Stimulated activated CD4-positive, alpha-beta T cell treated with anti-CD3 and anti-CD28 coated beads, Interleukin-15, amount 100 ng/mL, for 1 hour (primary cell): ENCODE results near the gene CRYAA.
"Not testable (repeated sequence)": the region's sequence is repeated elsewhere in the genome, so short reads cannot be mapped to it uniquely, and the experiment has no call there.

Source experiments
- DNase-seq, 2 donors: peaks; one replicate each; pipeline ENCODE4 v3.0.0-alpha.2; 2020; ENCODE audit warnings: low read depth in 1 of 2, low spot score in 1 of 2

Gene CRYAA

DNA sequence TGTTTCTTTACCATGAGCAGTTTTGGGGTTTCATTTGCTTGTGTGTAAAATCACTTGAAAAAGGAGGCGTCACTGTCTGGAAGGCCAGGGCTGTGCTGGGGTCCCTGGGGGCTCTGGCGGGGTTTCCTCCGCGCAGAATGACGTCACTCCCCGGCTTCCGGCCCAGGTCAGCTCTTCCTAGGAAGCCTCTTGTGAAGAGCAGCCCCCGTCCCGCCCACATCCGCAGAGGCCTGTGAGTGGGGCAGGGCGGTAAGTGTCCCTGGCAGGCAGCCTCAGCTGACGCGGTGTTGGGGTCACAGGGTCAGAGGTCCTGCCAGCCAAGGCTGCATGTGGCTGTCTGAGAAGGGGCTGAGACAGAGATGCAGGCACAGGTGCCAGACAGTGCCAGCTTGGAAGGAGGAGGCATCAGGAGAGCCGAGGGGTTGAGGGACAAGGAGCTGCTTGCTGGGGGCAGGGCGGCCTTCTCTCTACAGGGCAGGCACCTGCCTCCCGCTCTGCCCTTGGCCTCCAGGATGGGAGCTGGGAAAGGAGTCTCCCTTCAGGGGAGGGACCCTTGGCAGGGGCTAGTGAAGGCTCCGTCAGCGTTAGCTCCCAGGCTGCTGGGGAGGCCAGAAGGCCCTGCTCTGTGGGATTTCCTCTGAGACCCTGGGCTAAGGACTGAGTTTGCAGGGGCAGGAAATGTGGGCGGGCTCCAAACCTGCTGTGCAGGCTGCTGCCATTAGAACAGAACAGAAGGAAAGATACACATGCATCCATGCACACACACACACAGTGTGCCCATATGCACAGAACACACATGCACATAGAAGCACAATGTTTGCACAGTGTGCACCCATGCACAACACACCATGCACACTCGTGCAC lies 8.5 kb downstream of the CRYAA start:
- DNase-seq = not testable (repeated sequence)

GRCh38 chr21:43178175-43178826 lies 9.5 kb downstream of the CRYAA start:
- not testable (repeated sequence) for DNase-seq

- DNase-seq = not testable (repeated sequence)
These were observed 12.2 kb downstream of the CRYAA start for GRCh38 chr21:43181033-43181432.

DNA sequence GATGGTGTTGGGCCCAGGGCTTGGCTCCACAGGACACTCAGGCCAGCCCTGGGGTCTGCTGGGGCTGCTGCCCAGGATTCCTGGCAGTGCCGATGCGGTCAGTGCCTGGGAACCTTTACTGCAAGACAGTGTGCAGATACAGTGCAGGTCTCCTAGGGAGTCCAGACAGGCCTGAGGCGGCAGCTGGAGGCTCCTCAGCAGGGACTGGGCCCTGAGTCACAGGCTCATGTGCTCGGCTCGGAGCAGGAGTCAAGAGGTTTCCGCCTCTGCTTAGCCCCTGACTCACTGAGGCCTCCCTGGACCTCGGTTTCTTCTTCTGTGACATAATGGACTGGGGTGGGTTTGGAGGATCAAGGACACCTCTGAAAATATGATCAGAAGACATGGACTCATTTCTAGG lies 18.5 kb downstream of the CRYAA start:
- DNase-seq = not testable (repeated sequence)

GRCh38 chr21:43187715-43188114 lies 18.9 kb downstream of the CRYAA start:
- no peak for DNase-seq

DNA sequence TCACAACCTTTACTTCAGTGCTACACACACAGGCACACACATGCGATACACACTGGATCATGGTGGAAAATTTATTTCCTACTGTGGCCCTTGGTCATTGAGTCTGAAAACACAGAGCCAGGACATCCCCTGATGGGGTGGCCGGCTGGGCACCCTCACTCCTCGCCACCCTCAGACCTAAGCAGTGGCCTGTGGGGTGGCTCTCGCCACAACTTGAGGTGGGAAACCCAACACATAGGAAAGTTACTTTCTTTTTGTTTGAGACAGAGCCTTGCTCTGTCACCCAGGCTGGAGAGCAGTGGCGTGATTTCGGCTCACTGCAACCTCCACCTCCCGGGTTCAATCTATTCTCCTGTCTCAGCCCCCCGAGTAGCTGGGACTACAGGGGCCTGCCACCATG lies 19.4 kb downstream of the CRYAA start:
- DNase-seq = no peak

GRCh38 chr21:43188592-43189210 lies 19.9 kb downstream of the CRYAA start:
- DNase-seq = no peak

DNA sequence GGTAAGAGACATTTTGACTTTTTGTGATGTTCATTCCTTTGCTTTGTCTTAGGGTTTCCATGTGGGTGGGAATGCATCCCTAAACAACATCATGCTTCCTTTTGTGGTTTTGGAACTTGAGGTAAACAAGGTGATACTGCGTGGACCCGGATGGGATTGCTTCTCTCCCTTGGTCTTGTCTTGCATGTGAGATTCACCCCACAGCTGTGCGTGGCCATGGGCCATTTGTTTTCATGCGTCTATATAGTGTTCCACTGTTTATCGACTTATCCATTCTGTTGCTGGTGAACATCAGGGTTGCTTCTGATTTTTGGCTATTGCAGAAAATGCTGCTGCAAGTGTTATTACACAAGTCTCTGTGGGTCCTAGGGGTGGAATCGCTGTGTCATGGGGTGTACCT lies 21.1 kb downstream of the CRYAA start:
- no peak for DNase-seq

DNA sequence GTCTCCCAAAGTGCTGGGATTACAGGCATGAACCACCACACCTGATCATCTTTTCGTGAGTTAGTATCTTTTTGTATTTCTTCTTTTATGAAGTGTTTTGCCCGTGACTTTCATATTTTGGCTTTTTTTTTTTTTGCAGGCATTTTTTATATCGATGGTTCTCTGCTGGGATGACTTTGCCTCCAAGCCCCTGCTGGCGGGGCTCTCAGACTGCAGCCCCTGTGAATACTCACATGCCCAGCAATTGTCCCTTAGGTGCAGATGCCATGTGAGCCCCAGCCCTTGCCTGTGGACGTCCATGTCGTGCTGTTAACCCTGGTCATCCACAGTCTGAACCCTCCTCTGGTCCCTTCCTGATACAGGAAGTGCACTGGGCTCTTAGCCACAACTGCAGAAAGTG lies 21.7 kb downstream of the CRYAA start:
- DNase-seq = no peak

DNA sequence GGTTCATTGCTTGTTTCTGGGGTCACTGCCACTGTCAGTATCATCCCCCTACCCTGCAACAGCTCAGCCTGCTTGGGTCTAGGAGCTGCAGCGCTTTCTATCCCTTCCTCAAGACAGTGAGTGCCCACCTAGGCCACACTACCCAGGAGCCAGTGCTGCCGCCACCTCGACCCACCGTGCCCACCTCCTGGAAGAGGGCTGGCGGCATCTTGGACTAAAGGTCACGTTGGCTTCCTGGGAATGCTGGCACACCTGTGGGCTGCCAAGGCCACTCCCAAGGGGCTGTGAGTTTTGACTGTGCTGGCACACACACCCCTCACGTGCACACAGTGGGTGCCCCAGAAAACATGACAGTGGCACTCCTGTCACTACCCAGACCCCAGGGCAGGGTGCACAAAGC lies 22.1 kb downstream of the CRYAA start:
- no peak for DNase-seq

DNA sequence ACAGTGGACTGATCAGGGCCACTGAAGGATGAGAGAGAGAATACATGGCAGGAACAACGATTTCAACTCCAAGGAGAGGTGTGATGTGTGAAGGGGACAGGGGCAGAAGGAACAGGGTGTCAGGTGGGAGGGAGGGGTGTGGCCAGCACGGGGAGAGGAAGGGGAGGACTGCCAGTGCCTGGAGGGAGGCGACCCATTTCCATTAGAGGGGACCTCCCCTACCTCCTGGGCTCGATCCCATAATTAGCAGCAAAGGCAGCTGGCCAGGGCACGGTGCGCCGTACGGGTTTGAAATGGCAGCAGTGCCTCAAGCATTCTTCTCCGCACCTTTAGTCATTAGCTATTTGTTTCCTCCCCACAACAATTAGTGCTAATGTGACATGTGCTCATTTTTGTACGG lies 22.7 kb downstream of the CRYAA start:
- no peak for DNase-seq

GRCh38 chr21:43191971-43192370 lies 23.2 kb downstream of the CRYAA start:
- DNase-seq = no peak

DNA sequence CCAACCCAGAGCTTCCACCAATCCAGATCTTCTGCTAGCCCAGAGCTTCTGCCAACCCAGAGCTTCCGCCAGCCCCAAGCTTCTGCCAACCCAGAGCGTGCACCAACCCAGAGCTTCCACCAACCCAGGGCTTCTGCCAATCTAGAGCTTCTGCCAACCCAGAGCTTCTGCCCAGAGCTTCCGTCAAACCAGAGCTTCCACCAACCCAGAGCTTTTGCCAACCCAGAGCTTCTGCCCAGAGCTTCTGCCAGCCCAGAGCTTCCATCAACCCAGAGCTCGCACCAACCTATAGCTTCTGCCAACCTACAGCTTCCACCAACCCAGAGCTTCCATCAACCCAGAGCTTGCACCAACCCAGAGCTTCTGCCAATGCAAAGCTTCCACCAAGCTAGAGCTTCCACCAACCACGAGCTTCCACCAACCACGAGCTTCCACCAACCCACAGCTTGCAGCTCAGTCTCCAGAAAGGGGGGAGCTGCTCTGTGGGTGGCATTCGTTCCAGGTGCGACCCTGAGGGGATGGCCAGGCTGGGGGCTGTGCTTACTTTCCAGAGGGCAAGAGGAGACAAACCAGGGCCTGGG lies 23.8 kb downstream of the CRYAA start:
- DNase-seq = no peak

DNA sequence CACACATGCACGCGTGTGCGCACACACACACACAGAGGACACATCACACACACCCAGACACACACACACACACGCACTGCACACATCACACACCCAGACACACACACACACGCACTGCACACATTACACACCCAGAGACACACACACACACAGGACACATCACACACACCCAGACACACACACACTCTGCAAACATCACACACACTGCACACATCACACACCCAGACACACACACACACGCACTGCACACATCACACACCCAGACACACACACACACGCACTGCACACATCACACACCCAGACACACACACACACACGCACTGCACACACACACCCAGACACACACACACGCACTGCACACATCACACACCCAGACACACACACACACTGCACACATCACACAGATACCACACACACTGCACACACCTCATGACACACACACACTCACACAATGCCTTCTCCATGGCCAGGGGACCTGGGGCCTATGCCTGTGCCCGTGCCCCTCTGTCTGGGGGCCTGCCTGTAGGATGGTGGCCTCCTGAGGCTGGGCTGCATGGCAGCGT lies 24.4 kb downstream of the CRYAA start:
- no peak for DNase-seq

DNA sequence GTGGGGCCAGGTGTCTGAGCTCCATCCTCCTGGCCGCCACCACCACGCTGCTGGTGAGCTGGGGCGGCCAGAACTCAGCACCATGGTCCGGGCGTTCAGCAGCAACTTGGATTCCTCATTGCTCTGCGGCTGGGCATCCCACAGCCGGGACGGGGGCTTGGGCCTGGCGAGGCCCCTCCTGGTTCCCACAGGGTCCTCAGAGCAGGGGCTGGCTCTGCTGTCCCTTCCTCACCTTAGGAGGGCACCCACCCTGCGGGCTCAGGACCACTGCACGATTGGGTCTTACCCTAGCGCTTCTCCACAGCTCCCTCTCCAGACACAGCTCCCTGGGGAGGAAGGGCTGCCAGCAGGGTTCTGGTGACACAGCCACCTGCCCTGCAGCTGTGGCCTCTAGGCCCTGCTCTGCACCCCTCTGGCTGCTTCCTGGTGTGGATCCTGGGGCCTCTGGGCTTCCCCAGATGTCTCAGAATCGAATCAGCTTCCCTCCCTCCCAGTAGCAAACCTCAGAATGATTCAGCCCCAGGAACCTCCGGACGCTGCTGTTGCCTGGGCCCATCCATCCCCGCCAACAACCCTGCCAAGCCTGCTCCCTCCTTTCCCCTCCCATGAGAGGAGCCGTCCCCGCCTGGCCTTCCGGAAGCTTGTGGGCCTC lies 25.0 kb downstream of the CRYAA start:
- DNase-seq = no peak

- no peak for DNase-seq
These were observed 25.7 kb downstream of the CRYAA start for GRCh38 chr21:43194303-43195120.

DNA sequence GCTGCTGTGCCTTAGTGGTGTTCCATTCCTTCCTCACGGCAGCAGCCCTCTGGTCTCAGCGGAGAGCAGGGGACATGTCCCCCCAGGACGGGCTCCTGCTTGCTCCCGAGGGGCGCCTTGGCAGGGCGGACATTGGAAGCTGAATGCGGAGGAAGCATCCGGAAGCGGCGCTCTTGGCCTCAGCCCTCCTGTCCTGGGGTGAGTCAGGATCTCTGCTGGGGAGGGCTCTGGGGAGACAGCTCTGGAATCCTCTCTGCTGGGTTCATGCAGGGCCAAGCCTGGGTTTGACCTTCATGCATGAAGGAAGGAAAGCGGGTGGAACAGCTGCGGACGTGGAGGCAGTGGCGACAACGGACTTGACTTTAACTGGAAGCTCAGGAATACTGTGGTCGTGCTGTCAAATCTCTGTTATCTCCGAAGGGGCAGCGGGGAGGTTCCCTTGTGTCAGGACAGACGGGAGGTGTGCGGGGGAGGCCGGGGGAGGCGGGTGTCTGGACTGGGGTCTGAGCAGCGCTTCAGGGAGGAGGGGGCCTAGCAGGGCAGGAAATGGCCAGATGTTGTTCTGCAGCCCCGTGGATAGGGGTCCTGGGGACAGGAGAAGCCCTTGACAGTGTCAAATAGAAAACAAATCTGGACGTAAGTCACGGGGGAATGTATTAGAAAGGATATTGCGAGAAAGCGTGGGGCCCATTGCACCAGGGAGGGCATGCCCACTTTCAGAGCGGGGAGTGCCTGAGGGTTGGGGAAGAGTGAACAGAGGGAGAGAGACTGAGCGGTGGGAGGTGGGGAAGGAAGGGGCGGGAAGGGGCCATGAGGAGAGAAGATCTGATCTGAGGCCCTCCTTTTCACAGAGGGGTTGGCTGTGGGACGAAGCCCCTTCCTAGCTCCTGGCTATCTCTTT lies 26.6 kb downstream of the CRYAA start:
- no peak for DNase-seq

DNA sequence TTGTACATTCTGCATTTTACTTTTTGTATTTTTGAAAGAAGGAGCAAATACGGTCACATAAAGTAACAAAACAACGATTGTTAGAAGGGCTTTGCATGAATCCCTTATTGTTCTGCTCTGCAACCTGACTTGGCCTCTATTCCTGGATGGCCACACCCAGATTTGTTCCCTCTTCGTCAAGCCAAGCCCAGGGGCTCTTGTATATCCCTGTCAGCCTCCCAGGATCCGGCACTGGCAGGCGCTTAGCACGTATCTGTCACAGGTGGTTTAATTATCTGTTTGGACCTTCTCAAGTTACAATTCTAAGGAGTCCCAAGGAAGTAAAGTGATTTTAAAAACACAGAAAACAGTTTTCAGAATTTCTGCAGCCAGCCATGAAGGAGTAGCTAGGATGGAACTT lies 28.0 kb downstream of the CRYAA start:
- no peak for DNase-seq

DNA sequence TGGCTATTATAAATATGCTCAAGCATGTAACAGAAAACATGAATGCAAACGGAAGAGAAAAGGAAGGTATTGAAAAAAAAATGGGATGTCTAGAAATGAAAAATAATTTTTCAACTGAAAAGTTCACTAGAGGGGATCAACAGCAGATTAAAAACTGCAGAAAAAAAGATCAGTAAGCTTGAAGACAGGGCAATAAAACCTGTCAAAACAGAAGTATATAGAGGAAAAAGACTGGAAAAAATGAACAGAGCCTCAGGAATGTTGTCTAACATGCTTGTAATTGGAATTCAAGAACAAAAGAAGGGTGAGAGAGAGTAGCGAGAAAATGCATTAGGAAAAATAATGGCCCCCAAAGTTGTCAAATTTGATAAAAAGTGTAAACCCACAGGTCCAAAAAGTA lies 29.6 kb downstream of the CRYAA start:
- DNase-seq = no peak
